PC-9 (cell line): Measurements from ENCODE around the gene SFT2D3.

Experiments
- EZH2 ChIP-seq: fragments of 200-600 bp; sonication (generic); IDR thresholded peaks from 2 replicates; pipeline ENCODE4 v1.8.0; 2017; ENCODE audit warnings: antibody characterized with exemption, low read depth
- TF ChIP-seq, protein P1 (sequence below): fragments of 200-600 bp; sonication (generic); conservative IDR thresholded peaks from 2 replicates; pipeline ENCODE4 v1.6.1; 2017; ENCODE audit warnings: mixed run types, antibody characterized with exemption, mild to moderate bottlenecking, moderate library complexity

GRCh38 chr2:127657232-127657595 is 44.1 kb upstream of the SFT2D3 start:
- TF ChIP-seq, protein P1, sequence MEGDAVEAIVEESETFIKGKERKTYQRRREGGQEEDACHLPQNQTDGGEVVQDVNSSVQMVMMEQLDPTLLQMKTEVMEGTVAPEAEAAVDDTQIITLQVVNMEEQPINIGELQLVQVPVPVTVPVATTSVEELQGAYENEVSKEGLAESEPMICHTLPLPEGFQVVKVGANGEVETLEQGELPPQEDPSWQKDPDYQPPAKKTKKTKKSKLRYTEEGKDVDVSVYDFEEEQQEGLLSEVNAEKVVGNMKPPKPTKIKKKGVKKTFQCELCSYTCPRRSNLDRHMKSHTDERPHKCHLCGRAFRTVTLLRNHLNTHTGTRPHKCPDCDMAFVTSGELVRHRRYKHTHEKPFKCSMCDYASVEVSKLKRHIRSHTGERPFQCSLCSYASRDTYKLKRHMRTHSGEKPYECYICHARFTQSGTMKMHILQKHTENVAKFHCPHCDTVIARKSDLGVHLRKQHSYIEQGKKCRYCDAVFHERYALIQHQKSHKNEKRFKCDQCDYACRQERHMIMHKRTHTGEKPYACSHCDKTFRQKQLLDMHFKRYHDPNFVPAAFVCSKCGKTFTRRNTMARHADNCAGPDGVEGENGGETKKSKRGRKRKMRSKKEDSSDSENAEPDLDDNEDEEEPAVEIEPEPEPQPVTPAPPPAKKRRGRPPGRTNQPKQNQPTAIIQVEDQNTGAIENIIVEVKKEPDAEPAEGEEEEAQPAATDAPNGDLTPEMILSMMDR, result no peak
- TF ChIP-seq EZH2, result no peak
